Smooth muscle cell (in vitro differentiated cells): ENCODE measurements around the gene ATP5ME. TPM values are rescaled to one million over a fixed set of nuclear protein-coding genes. Genes with fewer than 3 reads are reported as not detected.
A peak's percentile ranks its signal among the peaks of the same experiment; 100 is the strongest.
"Not testable (repeated sequence)": the region's sequence is repeated elsewhere in the genome, so short reads cannot be mapped to it uniquely, and the experiment has no call there.

Experiments
- DNase-seq: peaks from one replicate; lab custom pipeline; 2025; ENCODE audit not compliant: unreplicated experiment; lab: John Stamatoyannopoulos, UW
- H2AFZ ChIP-seq: fragments of 200-600 bp; sonication (generic); 2 replicates; pipeline ENCODE4 v1.6.0; 2016; ENCODE audit warnings: antibody characterized with exemption, low read depth, mild to moderate bottlenecking
- H3F3A ChIP-seq: fragments of 200-600 bp; sonication (generic); 2 replicates; pipeline ENCODE4 v1.6.0; 2017; ENCODE audit warnings: antibody characterized with exemption, low read depth
- H3K27ac ChIP-seq: fragments of 200-600 bp; sonication (generic); 2 replicates; pipeline ENCODE4 v1.5.1; 2016; ENCODE audit warnings: low read depth, mild to moderate bottlenecking
- H3K27me3 ChIP-seq: fragments of 200-600 bp; sonication (generic); 2 replicates; pipeline ENCODE4 v1.6.1; 2016; ENCODE audit warnings: low read depth, mild to moderate bottlenecking
- H3K36me3 ChIP-seq: fragments of 200-600 bp; sonication (generic); 2 replicates; pipeline ENCODE4 v1.5.1; 2016; ENCODE audit warnings: low read depth
- H3K4me1 ChIP-seq: fragments of 200-600 bp; sonication (generic); 2 replicates; pipeline ENCODE4 v1.5.1; 2016; ENCODE audit warnings: low read depth
- H3K4me2 ChIP-seq: fragments of 200-600 bp; sonication (generic); 2 replicates; pipeline ENCODE4 v1.6.0; 2016; ENCODE audit warnings: mild to moderate bottlenecking
- H3K4me3 ChIP-seq: fragments of 200-600 bp; sonication (generic); 2 replicates; pipeline ENCODE4 v1.5.1; 2016; ENCODE audit warnings: mild to moderate bottlenecking
- H3K79me2 ChIP-seq: fragments of 200-600 bp; sonication (generic); 2 replicates; pipeline ENCODE4 v1.6.0; 2016; ENCODE audit warnings: low read depth, mild to moderate bottlenecking
- H3K9ac ChIP-seq: fragments of 200-600 bp; sonication (generic); 2 replicates; pipeline ENCODE4 v1.6.0; 2016; ENCODE audit warnings: low read depth
- H3K9me3 ChIP-seq: fragments of 200-600 bp; sonication (generic); replicated peaks from 2 replicates; pipeline ENCODE4 v1.5.1; 2016; ENCODE audit warnings: low read depth
- H4K20me1 ChIP-seq: fragments of 200-600 bp; sonication (generic); 2 replicates; pipeline ENCODE4 v1.6.0; 2016; ENCODE audit warnings: low read depth
- WGBS: methylation state at CpG from one replicate; pipeline ENCODE4 v1.1.7; 2016; ENCODE audit warnings: low lambda C conversion rate; 5-methylcytosine and 5-hydroxymethylcytosine counted together
- polyA plus RNA-seq: library from polyadenylated mRNA; unstranded; fragments of >200 nt; fragmentation: Nextera tagmentation; extraction: Ambion mirVana; gene quantifications from 2 replicates; pipeline ENCODE4 v1.2.1, GENCODE V29; 2016
- total RNA-seq: library from RNA; depleted of rRNA; stranded (reverse); fragments of >200 nt; gene quantifications from 2 replicates; pipeline ENCODE4 v1.2.3, GENCODE V29; 2014
- TF ChIP-seq, protein P1 (sequence below): fragments of 200-600 bp; sonication (generic); IDR thresholded peaks from 2 replicates; pipeline ENCODE4 v1.5.1; 2017; ENCODE audit warnings: borderline replicate concordance, mild to moderate bottlenecking, antibody characterized with exemption; ENCODE audit not compliant: insufficient read depth, poor library complexity, severe bottlenecking

The ATP5ME gene
- total and polyA plus RNA-seq, 2 experiments from 2014 or later, result 95.4 to 699 TPM

- DNase-seq, result no peak
- Histone ChIP-seq H3K9ac (peak overlapping the region; percentile 99), H3K4me3 (peak overlapping the region; percentile 87), H3K9me3 (no peaks in the 10 kb centered on the region), H3K4me1 (peaks cover 15% of the 10 kb centered on the region), H2AFZ (peak overlapping the region; percentile 35), H3K27me3 (no peaks in the 10 kb centered on the region), H3F3A (no peaks in the 10 kb centered on the region), H3K27ac (peak overlapping the region; percentile 94), H4K20me1 (no peaks in the 10 kb centered on the region), H3K4me2 (peak overlapping the region; percentile 97), H3K79me2 (peaks cover 19% of the 10 kb centered on the region), H3K36me3 (no peaks in the 10 kb centered on the region)
- TF ChIP-seq, protein P1, sequence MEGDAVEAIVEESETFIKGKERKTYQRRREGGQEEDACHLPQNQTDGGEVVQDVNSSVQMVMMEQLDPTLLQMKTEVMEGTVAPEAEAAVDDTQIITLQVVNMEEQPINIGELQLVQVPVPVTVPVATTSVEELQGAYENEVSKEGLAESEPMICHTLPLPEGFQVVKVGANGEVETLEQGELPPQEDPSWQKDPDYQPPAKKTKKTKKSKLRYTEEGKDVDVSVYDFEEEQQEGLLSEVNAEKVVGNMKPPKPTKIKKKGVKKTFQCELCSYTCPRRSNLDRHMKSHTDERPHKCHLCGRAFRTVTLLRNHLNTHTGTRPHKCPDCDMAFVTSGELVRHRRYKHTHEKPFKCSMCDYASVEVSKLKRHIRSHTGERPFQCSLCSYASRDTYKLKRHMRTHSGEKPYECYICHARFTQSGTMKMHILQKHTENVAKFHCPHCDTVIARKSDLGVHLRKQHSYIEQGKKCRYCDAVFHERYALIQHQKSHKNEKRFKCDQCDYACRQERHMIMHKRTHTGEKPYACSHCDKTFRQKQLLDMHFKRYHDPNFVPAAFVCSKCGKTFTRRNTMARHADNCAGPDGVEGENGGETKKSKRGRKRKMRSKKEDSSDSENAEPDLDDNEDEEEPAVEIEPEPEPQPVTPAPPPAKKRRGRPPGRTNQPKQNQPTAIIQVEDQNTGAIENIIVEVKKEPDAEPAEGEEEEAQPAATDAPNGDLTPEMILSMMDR, result no peak
- WGBS, result 86% methylated on average over 25 of the region's 26 CpGs
Measured at GRCh38 chr4:675036-675882, 1.2 kb upstream of the ATP5ME start.

GRCh38 chr4:673349-674091 lies 556 bp downstream of the ATP5ME start:
- DNase-seq, result no peak
- WGBS, result 17% methylated on average over 30 of the region's 55 CpGs
- no peaks in the 10 kb centered on the region for H4K20me1 ChIP-seq

DNA sequence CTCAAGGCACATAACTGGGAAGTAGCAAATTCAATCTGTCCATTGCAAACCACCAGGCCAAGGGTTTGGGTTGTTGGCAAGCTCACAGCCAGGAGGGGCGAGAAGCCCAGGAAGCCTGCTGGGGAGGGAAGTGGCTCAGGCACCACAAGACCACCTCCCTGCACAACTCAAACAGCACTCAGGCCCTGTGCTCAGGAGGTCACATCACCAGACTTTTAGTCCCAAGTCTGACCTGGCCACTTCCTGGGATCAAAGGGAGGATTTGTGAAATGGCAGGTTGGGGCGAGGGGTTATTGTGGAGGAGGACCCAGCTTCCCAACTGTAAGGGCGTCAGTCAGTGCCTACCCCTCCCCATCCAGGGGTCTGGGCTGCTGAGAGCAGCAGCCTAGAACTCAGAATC lies 2.3 kb downstream of the ATP5ME start:
- no peak overlapping the region for H3K9ac ChIP-seq
- H2AFZ ChIP-seq, result no peak overlapping the region
- H3K4me3 ChIP-seq, result no peak overlapping the region
- no peak overlapping the region for H3K4me2 ChIP-seq
- 95% methylated on average over 3 of the region's 3 CpGs for WGBS
- DNase-seq, result no peak
- no peaks in the 10 kb centered on the region for H3K36me3 ChIP-seq
- H3F3A ChIP-seq, result no peaks in the 10 kb centered on the region
- H4K20me1 ChIP-seq, result no peaks in the 10 kb centered on the region
- no peaks in the 10 kb centered on the region for H3K9me3 ChIP-seq
- no peaks in the 10 kb centered on the region for H3K27me3 ChIP-seq
- peaks cover 19% of the 10 kb centered on the region for H3K79me2 ChIP-seq
- H3K4me1 ChIP-seq, result peaks cover 15% of the 10 kb centered on the region
- H3K27ac ChIP-seq, result no peak overlapping the region
- TF ChIP-seq, protein P1, result no peak

More at GRCh38 chr4:673349-674091, 556 bp downstream of the ATP5ME start:
- H3K4me1 ChIP-seq, result peaks cover 15% of the 10 kb centered on the region
- H3K36me3 ChIP-seq, result no peaks in the 10 kb centered on the region
- H3K4me3 ChIP-seq, result peak overlapping the region; percentile 87
- peak overlapping the region; percentile 38 for H3K27ac ChIP-seq
- H2AFZ ChIP-seq, result no peak overlapping the region
- peak overlapping the region; percentile 93 for H3K4me2 ChIP-seq
- H3K9me3 ChIP-seq, result no peaks in the 10 kb centered on the region
- H3K9ac ChIP-seq, result peak overlapping the region; percentile 68
- TF ChIP-seq, protein P1, result no peak
- H3F3A ChIP-seq, result no peaks in the 10 kb centered on the region
- no peaks in the 10 kb centered on the region for H3K27me3 ChIP-seq
- H3K79me2 ChIP-seq, result peaks cover 19% of the 10 kb centered on the region

DNA sequence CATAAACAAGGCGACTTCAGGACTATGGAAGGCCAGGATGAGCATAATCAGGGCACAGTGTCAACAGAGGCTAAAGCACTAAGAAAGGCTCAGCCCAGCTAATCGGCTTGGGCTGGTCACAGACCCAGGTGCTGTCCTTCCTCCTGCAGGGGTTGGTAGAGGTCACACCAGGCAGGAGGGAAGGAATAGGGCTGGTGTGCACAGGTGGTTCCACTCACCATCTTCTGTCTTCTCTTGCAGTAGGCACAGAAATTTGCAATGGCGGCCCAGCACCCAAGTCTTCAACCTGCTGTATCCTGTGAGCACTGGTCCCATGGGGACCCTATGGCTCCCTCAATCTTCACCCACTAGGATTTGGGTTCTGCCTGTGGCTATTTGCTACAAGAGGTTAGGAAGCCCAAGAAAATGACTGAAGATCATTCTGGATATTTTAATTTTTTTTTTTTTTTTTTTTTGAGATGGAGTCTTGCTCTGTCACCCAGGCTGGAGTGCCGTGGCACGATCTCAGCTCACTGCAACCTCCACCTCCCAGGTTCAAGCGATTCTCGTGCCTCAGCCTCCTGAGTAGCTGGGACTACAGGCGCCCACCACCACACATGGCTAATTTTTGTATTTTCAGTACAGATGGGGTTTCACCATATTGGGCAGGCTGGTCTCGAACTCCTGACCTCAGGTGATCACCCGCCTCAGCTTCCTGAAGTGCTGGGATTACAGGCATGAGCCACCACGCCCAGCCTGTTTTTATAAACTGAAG lies 4.1 kb downstream of the ATP5ME start:
- not testable (repeated sequence) for H3K4me2 ChIP-seq, H3F3A ChIP-seq, H3K4me1 ChIP-seq, H3K36me3 ChIP-seq, H4K20me1 ChIP-seq, H3K9me3 ChIP-seq, DNase-seq, H3K27me3 ChIP-seq, H3K4me3 ChIP-seq, H3K9ac ChIP-seq, H3K27ac ChIP-seq, H2AFZ ChIP-seq
- peaks cover 17% of the 10 kb centered on the region for H3K79me2 ChIP-seq
- 98% methylated on average over 11 of the region's 11 CpGs for WGBS

DNA sequence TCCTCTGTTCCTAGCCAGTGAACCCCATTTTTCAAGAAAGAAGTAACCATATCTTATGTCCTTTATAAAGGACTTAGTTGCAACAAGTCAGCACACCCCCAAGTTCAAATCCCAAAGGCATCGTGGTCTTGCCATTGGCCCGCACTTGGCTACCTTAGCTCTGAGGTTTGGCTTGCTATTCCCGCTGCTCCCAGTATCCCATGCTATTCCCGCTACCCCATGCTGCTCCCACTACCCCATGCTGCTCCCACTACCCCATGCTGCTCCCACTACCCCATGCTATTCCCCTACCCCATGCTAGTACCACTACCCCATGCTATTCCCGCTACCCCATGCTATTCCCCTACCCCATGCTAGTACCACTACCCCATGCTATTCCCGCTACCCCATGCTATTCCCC lies 5.9 kb downstream of the ATP5ME start:
- H3K4me1 ChIP-seq, H3K27me3 ChIP-seq, H3K4me3 ChIP-seq, H3K9me3 ChIP-seq, H3K79me2 ChIP-seq, H3K27ac ChIP-seq, H3K4me2 ChIP-seq, H4K20me1 ChIP-seq, DNase-seq, H3K9ac ChIP-seq, H3K36me3 ChIP-seq, H3F3A ChIP-seq, H2AFZ ChIP-seq: not testable (repeated sequence)
- WGBS, result 95% methylated on average over 4 of the region's 6 CpGs
